SK-N-SH (cell line): ENCODE results near the gene TINAGL1.

Source experiments
- CTCF ChIP-seq: fragments of 200-600 bp; sonication (generic); IDR thresholded peaks from 2 replicates; pipeline ENCODE4 v1.6.1; 2017; ENCODE audit warnings: antibody characterized with exemption, mild to moderate bottlenecking, moderate library complexity
- EZH2phosphoT487 ChIP-seq: fragments of 200-600 bp; sonication (generic); IDR thresholded peaks from 2 replicates; pipeline ENCODE4 v1.6.1; 2017; ENCODE audit warnings: low read depth, mixed run types, mild to moderate bottlenecking, antibody characterized with exemption, moderate library complexity, borderline replicate concordance
- GABPA ChIP-seq: IDR thresholded peaks from 2 replicates; pipeline ENCODE4 v1.4.0; 2012; ENCODE audit warnings: low read depth, mild to moderate bottlenecking
- PBX3 ChIP-seq: IDR thresholded peaks from 2 replicates; pipeline ENCODE4; 2012
- POLR2AphosphoS5 ChIP-seq: IDR thresholded peaks from 2 replicates; pipeline ENCODE4 v1.6.1; 2012; ENCODE audit warnings: low read depth, low read length
- RAD21 ChIP-seq: IDR thresholded peaks from 2 replicates; pipeline ENCODE4 v1.6.1; 2012; ENCODE audit warnings: mild to moderate bottlenecking, low read length
- REST ChIP-seq: IDR thresholded peaks from 2 replicates; pipeline ENCODE4 v1.6.1; 2012; ENCODE audit warnings: mild to moderate bottlenecking, low read depth, low read length, moderate library complexity
- RXRA ChIP-seq: IDR thresholded peaks from 2 replicates; pipeline ENCODE4 v1.4.0; 2012; ENCODE audit warnings: low read depth, mild to moderate bottlenecking, borderline replicate concordance
- TAF1 ChIP-seq: IDR thresholded peaks from 2 replicates; pipeline ENCODE4 v1.6.1; 2012; ENCODE audit warnings: low read depth, mild to moderate bottlenecking, low read length, moderate library complexity, borderline replicate concordance
- TEAD4 ChIP-seq: IDR thresholded peaks from 2 replicates; pipeline ENCODE4 v1.4.0; 2012; ENCODE audit warnings: mild to moderate bottlenecking, borderline replicate concordance; ENCODE audit not compliant: insufficient read depth
- YY1 ChIP-seq: IDR thresholded peaks from 2 replicates; pipeline ENCODE4 v1.4.0; 2012; ENCODE audit warnings: low read depth, mild to moderate bottlenecking

- TF ChIP-seq CTCF (no peak), EZH2phosphoT487 (no peak), REST (no peak), YY1 (no peak), TEAD4 (no peak), RXRA (no peak), GABPA (no peak), POLR2AphosphoS5 (no peak), TAF1 (no peak), RAD21 (no peak), PBX3 (no peak)
Measured at GRCh38 chr1:31585736-31586365, 9.5 kb downstream of the TINAGL1 start.
